BLaER1 (cell line): ENCODE results near the gene COX6B1.
"Not testable (repeated sequence)": the region's sequence is repeated elsewhere in the genome, so short reads cannot be mapped to it uniquely, and the experiment has no call there.

Experiments
- H3K27ac ChIP-seq: shearing (Covaris generic); formaldehyde crosslinking; 2 replicates; pipeline ENCODE4 v1.8.1; 2022
- H3K27me3 ChIP-seq: shearing (Covaris generic); formaldehyde crosslinking; 2 replicates; pipeline ENCODE4 v1.8.1; 2022
- H3K36me3 ChIP-seq: shearing (Covaris generic); formaldehyde crosslinking; 2 replicates; pipeline ENCODE4 v1.8.1; 2022
- H3K4me1 ChIP-seq: shearing (Covaris generic); formaldehyde crosslinking; 2 replicates; pipeline ENCODE4 v1.8.1; 2022
- H3K4me2 ChIP-seq: shearing (Covaris generic); formaldehyde crosslinking; 2 replicates; pipeline ENCODE4 v1.8.1; 2022
- H3K4me3 ChIP-seq: shearing (Covaris generic); formaldehyde crosslinking; 2 replicates; pipeline ENCODE4 v1.8.1; 2022
- H3K9ac ChIP-seq: shearing (Covaris generic); formaldehyde crosslinking; 2 replicates; pipeline ENCODE4 v1.8.1; 2022
- H3K9me3 ChIP-seq: shearing (Covaris generic); formaldehyde crosslinking; 2 replicates; pipeline ENCODE4 v1.8.1; 2022
- H4K20me1 ChIP-seq: shearing (Covaris generic); formaldehyde crosslinking; 2 replicates; pipeline ENCODE4 v1.8.1; 2022
- Cebpa-rat ChIP-seq: shearing (Covaris generic); IDR thresholded peaks from 2 replicates; pipeline ENCODE4 v1.8.1; 2022

COX6B1 gene

DNA sequence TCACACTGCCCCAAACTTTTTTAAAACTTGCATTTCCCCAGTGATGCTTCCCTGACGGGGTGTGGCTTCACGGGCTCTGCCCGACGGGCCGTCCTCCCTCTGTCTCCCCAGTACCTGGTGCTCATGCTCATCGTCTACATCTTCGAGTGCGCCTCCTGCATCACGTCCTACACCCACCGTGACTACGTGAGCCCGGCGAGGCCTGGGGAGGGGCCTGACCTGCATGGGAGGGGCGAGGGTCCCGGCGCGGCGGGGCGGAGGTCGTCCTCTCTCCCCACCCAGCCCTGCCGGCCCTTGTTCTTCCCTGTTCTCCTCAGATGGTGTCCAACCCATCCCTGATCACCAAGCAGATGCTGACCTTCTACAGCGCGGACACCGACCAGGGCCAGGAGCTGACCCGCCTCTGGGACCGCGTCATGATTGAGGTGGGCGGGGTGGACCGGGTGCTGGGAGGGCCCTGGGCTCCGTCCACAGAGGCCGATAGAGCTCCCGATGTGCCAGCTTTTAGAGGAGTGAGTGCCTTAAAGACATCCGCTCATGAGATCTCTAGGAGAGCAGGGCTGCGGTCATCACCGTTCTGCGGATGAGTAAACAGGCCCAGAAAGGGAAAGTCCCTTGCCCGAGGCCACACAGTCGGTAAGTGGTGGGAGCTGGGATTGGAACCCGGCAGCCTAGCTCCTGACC, 25.1 kb downstream of the COX6B1 start:
- no peak overlapping the region for H3K4me3 ChIP-seq
- H3K4me2 ChIP-seq = peak overlapping the region; percentile 34; the same call in 1 of the 2 replicates
- peaks cover 25% of the 10 kb centered on the region for H3K27me3 ChIP-seq
- H3K36me3 ChIP-seq = no peaks in the 10 kb centered on the region
- TF ChIP-seq Cebpa-rat = no peak
- H3K4me1 ChIP-seq = 0 out of 2 replicates have a peak, but pooled peaks cover 5% of the 10 kb centered on the region
- no peaks in the 10 kb centered on the region for H4K20me1 ChIP-seq
- no peak overlapping the region for H3K9ac ChIP-seq
- no peaks in the 10 kb centered on the region for H3K9me3 ChIP-seq
- H3K27ac ChIP-seq = no peak overlapping the region

DNA sequence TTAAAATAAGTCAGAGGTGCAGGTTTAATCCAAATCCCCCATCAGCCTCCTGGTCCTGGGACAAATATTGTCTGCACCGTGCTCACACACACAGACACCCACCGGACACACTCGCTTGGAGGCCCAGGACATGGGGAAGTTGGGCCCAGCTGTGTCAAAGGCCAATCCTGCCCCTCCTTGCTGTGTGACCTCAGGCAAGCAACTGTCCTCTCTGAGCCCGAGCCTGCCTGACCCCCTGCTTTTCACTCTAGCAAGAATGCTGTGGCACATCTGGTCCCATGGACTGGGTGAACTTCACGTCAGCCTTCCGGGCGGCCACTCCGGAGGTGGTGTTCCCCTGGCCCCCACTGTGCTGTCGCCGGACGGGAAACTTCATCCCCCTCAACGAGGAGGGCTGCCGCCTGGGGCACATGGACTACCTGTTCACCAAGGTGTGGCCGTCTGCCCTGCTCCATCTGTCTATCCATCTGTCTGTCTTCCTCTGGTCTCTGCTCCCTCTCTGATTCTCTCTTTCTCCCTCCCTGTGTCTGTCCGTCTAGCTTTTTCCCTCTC, 27.5 kb downstream of the COX6B1 start:
- no peak for TF ChIP-seq Cebpa-rat
- Histone ChIP-seq H3K4me3 (no peak overlapping the region), H3K4me1 (0 out of 2 replicates have a peak, but pooled peaks cover 5% of the 10 kb centered on the region), H3K27me3 (peaks cover 25% of the 10 kb centered on the region), H3K36me3 (no peaks in the 10 kb centered on the region), H3K9me3 (no peaks in the 10 kb centered on the region), H4K20me1 (no peaks in the 10 kb centered on the region), H3K4me2 (no peak overlapping the region), H3K27ac (no peak overlapping the region), H3K9ac (no peak overlapping the region)

DNA sequence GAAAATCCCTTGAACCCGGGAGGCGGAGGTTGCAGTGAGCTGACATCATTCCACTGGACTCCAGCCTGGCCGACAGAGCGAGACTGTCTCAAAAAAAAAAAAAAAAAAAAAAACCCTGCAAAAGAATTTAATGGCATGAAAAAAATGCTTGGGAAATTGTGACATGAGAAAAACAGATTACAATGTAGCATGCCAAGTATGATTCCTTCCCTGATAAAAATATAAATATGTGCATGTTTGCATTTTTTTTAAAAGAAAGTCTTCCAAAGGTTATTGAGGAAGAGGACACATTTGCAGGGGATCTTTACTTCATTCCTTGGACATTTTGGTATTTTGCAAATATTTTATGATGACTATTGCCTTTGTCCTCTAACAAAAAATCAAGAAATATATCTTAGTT, 41.7 kb downstream of the COX6B1 start:
- no peak overlapping the region for H3K9ac ChIP-seq
- no peaks in the 10 kb centered on the region for H4K20me1 ChIP-seq
- H3K36me3 ChIP-seq = no peaks in the 10 kb centered on the region
- no peak overlapping the region for H3K27ac ChIP-seq
- H3K27me3 ChIP-seq = no peaks in the 10 kb centered on the region
- no peak overlapping the region for H3K4me2 ChIP-seq
- H3K4me3 ChIP-seq = no peak overlapping the region
- no peak for TF ChIP-seq Cebpa-rat
- H3K4me1 ChIP-seq = peaks cover 17% of the 10 kb centered on the region; the same call in 1 of the 2 replicates
- H3K9me3 ChIP-seq = no peaks in the 10 kb centered on the region

DNA sequence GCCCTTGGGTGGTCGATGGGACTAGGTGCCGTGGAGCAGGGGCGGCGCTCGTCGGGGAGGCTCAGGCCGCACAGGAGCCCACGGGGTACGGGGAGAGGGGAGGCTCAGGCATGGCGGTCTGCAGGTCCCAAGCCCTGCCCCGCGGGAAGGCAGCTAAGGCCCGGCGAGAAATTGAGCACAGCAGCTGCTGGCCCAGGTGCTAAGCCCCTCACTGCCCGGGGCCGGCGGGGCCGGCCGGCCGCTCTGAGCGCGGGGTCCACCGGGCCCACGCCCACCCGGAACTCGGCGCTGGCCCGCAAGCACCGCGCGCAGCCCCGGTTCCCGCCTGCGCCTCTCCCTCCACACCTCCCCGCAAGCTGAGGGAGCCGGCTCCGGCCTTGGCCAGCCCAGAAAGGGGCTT, 43.0 kb downstream of the COX6B1 start:
- H3K36me3 ChIP-seq, H3K9ac ChIP-seq, H3K27me3 ChIP-seq, H4K20me1 ChIP-seq, H3K4me2 ChIP-seq, H3K9me3 ChIP-seq, H3K4me3 ChIP-seq, H3K27ac ChIP-seq: not testable (repeated sequence)
- H3K4me1 ChIP-seq = peaks cover 17% of the 10 kb centered on the region; the same call in 1 of the 2 replicates

DNA sequence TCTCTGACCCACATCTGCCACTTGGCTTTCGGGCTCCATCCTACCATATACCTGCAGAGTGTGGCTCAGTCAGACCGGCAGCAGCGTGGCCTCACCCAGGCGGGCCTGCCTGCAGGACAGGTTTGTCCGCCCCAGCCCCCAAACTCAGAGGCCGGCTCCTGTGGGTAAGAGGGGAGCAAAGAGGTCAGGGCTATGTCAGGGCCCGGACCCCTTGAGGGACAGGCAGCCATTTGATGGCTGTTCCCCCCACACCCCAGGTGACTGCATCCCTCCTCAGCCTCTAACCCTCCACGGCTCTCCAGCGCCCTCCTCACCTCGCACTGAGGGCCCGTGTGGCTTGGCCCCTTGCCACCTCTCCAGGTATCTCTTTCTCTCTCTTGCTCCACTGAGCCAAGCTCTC, 43.9 kb downstream of the COX6B1 start:
- H4K20me1 ChIP-seq = no peaks in the 10 kb centered on the region
- H3K4me1 ChIP-seq = peaks cover 17% of the 10 kb centered on the region; the same call in 1 of the 2 replicates
- no peaks in the 10 kb centered on the region for H3K27me3 ChIP-seq
- H3K4me2 ChIP-seq = no peak overlapping the region
- H3K4me3 ChIP-seq = no peak overlapping the region
- no peak for TF ChIP-seq Cebpa-rat
- H3K9me3 ChIP-seq = no peaks in the 10 kb centered on the region
- no peak overlapping the region for H3K27ac ChIP-seq
- H3K36me3 ChIP-seq = no peaks in the 10 kb centered on the region
- H3K9ac ChIP-seq = no peak overlapping the region

DNA sequence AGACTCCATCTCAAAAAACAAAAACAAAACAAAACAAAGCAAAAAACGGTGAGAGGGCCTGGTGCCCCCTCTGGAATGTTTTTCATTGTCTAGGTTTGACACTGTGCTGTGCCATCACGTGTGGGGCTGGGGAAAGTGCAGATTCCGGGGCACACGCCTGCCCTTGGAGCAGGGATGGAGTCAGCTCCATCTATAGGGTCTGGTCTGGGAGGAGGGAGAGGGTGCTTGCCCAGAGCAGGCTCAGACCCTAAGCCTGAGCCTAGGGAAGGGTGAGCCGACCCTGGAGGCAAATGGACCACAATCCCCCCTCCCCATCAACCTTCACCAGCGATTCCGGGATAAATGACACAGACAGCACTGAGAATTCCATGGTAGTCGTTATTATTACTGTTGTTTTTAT, 45.3 kb downstream of the COX6B1 start:
- Histone ChIP-seq H3K4me1 (peaks cover 13% of the 10 kb centered on the region; the same call in 1 of the 2 replicates), H3K4me3 (no peak overlapping the region), H4K20me1 (no peaks in the 10 kb centered on the region), H3K9ac (0 out of 2 replicates have a peak overlapping the region, but pooled peaks have one; percentile 32), H3K36me3 (no peaks in the 10 kb centered on the region), H3K27me3 (no peaks in the 10 kb centered on the region), H3K9me3 (no peaks in the 10 kb centered on the region), H3K27ac (no peak overlapping the region), H3K4me2 (no peak overlapping the region)
- TF ChIP-seq Cebpa-rat = no peak

DNA sequence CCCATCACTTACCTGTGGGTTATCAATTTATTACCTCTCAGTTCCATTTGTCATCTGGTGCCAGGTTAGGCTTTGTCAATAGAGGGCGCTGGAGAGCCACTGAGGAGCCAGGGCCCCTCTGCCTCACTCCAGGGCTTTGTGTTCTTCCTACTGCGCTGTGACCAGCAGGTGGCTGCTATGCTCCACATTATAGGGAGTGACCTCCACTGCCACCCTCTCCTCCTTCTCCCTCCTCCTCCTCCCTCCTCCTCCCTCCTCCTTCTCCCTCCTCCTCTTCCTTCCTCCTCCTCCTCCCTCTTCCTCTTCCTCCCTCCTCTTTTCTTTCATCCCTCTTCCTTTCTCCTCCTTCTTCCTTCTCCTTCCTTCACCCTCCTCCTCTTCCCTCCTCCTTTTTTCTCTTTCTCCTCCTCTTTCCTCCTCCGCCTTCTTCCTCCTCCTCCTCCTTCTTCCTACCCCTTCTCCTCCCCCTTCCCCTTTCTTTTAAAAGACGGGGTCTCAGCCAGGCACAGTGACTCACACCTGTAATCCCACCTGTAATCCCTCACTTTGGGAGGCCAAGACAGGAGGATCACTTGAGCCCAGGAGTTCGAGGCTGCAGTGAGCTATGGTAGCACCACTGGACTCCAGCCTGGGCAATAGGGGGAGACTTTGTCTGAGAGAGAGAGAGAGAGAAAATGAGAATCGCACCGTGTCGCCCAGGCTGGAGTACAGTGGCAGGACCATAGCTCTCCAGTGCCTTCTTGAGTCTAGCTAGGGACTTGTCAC, 45.9 kb downstream of the COX6B1 start:
- no peak overlapping the region for H3K9ac ChIP-seq
- H3K4me2 ChIP-seq = no peak overlapping the region
- no peak overlapping the region for H3K4me3 ChIP-seq
- H3K27ac ChIP-seq = no peak overlapping the region
- no peaks in the 10 kb centered on the region for H3K9me3 ChIP-seq
- no peak for TF ChIP-seq Cebpa-rat
- no peaks in the 10 kb centered on the region for H4K20me1 ChIP-seq
- no peaks in the 10 kb centered on the region for H3K36me3 ChIP-seq
- no peaks in the 10 kb centered on the region for H3K27me3 ChIP-seq
- peaks cover 13% of the 10 kb centered on the region; the same call in 1 of the 2 replicates for H3K4me1 ChIP-seq

DNA sequence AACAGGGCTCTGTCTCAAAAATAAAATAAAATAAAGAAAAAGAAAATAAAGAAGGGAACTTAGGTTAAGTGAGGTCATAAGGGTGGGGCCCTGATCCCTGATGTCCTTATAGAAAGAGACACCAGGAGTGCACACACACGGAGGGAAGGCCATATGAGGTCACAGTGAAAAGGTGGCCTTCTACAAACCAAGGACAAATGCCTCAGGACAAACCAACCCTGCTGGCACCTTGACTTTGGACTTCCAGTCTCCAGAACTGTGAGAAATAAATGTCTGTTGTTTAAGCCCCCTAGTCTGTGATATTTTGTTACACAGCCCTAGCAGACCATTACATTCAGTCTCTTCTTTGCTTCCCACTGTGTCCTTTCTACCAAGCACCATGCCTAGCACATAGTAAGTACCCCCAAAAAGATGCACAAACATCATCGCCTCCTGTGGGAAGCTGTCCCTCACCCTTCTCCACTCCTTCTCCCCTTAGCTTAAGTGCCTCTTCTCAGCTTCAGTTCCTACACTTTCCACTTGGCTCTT, 47.8 kb downstream of the COX6B1 start:
- no peak overlapping the region for H3K27ac ChIP-seq
- no peaks in the 10 kb centered on the region for H3K9me3 ChIP-seq
- H3K36me3 ChIP-seq = no peaks in the 10 kb centered on the region
- H3K4me3 ChIP-seq = no peak overlapping the region
- no peak for TF ChIP-seq Cebpa-rat
- H3K27me3 ChIP-seq = no peaks in the 10 kb centered on the region
- no peak overlapping the region for H3K9ac ChIP-seq
- no peak overlapping the region for H3K4me2 ChIP-seq
- H4K20me1 ChIP-seq = no peaks in the 10 kb centered on the region
- H3K4me1 ChIP-seq = peaks cover 13% of the 10 kb centered on the region; the same call in 1 of the 2 replicates

DNA sequence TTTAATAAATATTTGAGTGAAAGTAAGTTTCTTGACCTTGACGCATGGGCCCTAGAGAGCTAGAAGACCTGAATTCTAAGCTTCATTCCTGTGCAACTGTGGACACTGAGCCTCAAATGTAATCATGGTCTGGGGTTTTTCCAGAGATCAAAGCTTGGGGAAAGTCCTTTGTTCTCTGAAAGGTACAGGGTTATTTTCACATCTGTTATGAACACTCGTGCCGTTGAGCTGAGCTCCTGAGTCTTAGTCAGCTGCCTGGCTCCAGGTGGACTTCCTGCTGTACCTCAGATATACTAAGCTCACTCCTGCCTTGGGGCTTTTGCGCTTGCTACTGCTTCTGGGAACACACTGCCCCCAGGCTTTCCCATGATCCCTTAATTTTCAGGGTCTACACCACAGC, 48.7 kb downstream of the COX6B1 start:
- no peak overlapping the region for H3K27ac ChIP-seq
- H3K4me2 ChIP-seq = no peak overlapping the region

More for the DNA sequence above, 48.7 kb downstream of the COX6B1 start:
- no peaks in the 10 kb centered on the region for H3K27me3 ChIP-seq
- no peak overlapping the region for H3K4me3 ChIP-seq
- no peak for TF ChIP-seq Cebpa-rat
- H3K9ac ChIP-seq = no peak overlapping the region
- no peaks in the 10 kb centered on the region for H3K9me3 ChIP-seq
- no peaks in the 10 kb centered on the region for H4K20me1 ChIP-seq
- H3K36me3 ChIP-seq = no peaks in the 10 kb centered on the region
- peaks cover 13% of the 10 kb centered on the region; the same call in 1 of the 2 replicates for H3K4me1 ChIP-seq
